GM21786 (cell line): ENCODE data around the gene KIF3C.
"Not testable (repeated sequence)": the region's sequence is repeated elsewhere in the genome, so short reads cannot be mapped to it uniquely, and the experiment has no call there.

Source experiments
- ATAC-seq: cut with Tn5 transposase; IDR thresholded peaks from one replicate; pipeline ENCODE4 v1.9.1; 2021; ENCODE audit not compliant: unreplicated experiment

KIF3C gene

GRCh38 chr2:25966531-25967270, 15.6 kb downstream of the KIF3C start:
- ATAC-seq: no peak

- no peak for ATAC-seq
Observed at GRCh38 chr2:25964891-25965290, 17.4 kb downstream of the KIF3C start.

GRCh38 chr2:25960920-25961319, 21.4 kb downstream of the KIF3C start:
- ATAC-seq: no peak

GRCh38 chr2:25960396-25960795, 21.9 kb downstream of the KIF3C start:
- no peak for ATAC-seq

- ATAC-seq: not testable (repeated sequence)
Observed at GRCh38 chr2:25958611-25959010, 23.7 kb downstream of the KIF3C start.

GRCh38 chr2:25957743-25958142, 24.6 kb downstream of the KIF3C start:
- no peak for ATAC-seq

GRCh38 chr2:25955869-25956535, 26.3 kb downstream of the KIF3C start:
- ATAC-seq: no peak

GRCh38 chr2:25955036-25955435, 27.3 kb downstream of the KIF3C start:
- ATAC-seq: no peak

GRCh38 chr2:25954199-25954752, 28.0 kb downstream of the KIF3C start:
- ATAC-seq: no peak

- no peak for ATAC-seq
Observed at GRCh38 chr2:25951071-25951547, 31.2 kb downstream of the KIF3C start.

- ATAC-seq: no peak
Observed at GRCh38 chr2:25948437-25948836, 33.9 kb downstream of the KIF3C start.

- ATAC-seq: no peak
Observed at GRCh38 chr2:25941042-25941441, 41.3 kb downstream of the KIF3C start.

GRCh38 chr2:25939257-25939668, 43.0 kb downstream of the KIF3C start:
- no peak for ATAC-seq

GRCh38 chr2:25938345-25938744, 44.0 kb downstream of the KIF3C start:
- no peak for ATAC-seq

GRCh38 chr2:25936889-25937545, 45.3 kb downstream of the KIF3C start:
- ATAC-seq: no peak

- no peak for ATAC-seq
Observed at GRCh38 chr2:25933622-25934021, 48.7 kb downstream of the KIF3C start.

- ATAC-seq: no peak
Observed at GRCh38 chr2:25929789-25930473, 52.4 kb downstream of the KIF3C start.

- ATAC-seq: no peak
Observed at GRCh38 chr2:25928668-25929067, 53.6 kb downstream of the KIF3C start.

- ATAC-seq: no peak
Observed at GRCh38 chr2:25926984-25927756, 55.1 kb downstream of the KIF3C start.

GRCh38 chr2:25922501-25922900, 59.8 kb downstream of the KIF3C start:
- ATAC-seq: no peak
